Forelimb muscle (tissue), 1 donor: ENCODE results near the gene LRRC55. TPM values are rescaled to one million over a fixed set of nuclear protein-coding genes. Genes with fewer than 3 reads are reported as not detected.

ENCODE experiments used
- DNase-seq: peaks from one replicate; pipeline ENCODE4 v3.0.0-alpha.2; 2013; ENCODE audit warnings: low read depth
- polyA plus RNA-seq: library from polyadenylated mRNA; unstranded; fragments of 120-200 nt; gene quantifications from one replicate; pipeline ENCODE4 v1.2.1, GENCODE V29; 2013; ENCODE audit not compliant: insufficient read length

The LRRC55 gene
- polyA plus RNA-seq, 1 donor: 1.4 TPM

DNA sequence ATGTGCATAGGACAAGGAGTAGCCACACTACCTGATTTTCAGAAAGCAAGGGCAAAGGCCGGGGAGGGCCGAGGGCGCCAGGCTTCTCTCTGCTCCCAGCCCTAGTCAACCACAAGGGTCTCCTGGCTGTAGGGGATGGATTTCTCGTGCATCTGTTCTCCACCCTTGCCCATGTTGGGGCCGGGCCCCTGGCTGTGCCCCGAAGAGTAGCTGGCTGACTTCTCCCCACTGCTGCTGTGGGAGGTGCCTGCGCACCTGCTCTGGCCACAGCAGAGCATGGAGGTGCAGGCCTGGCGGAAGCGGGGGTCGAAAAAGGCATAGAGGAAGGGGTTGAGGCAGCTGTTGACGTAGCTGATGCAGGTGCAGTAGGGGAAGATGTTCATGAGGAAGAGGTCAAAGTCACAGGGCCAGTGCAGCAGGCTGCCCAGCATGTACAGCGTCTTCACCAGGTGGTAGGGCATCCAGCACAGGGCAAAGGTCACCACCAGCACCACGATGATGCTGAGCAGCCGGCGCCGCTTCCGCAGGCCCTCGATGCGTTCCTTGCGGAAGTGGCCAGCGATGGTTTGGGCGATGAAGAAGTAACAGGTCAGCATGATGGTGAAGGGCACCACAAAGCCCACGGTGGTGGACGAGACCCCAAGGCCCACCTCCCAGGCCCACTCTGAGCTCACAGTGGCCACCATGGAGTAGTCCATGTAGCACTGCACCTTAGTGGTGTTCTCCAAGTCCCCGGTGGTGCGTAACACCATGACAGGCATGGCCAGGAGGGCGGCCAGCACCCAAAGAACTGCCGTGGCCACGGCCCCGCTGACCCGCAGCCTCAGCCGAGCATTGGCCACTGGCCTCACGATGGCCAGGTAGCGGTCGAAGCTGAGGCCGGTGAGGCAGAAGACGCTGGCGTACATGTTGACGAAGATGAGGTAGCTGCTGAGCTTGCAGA, 54.3 kb downstream of the LRRC55 start:
- DNase-seq: no peak

DNA sequence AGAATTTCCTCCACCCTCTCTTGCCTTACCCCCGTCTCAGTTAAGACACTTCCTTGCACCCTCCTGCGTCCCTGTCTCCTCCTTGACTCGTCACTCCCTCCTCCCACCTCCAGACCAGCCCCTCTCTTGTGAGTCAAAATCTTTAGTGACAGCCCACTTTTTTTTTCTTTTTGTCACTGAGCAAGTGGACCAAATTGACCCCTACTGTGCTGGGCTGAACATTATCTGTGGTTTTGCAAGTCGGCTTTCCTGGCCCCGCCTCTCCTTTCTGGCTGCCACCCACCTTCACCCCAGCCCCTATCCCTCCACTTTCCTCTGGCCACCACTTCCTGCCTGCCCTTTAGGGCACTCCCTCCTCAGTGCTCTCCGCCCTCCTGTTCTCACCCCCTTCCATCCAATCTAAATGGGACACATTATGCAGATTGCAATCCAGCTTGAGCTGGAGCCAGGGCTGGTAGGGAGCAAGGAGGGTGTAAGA, 55.5 kb downstream of the LRRC55 start, which contains the start of gene APLNR:
Gene APLNR, minus strand, starts transcription at position 47 of the 478 bp plus-strand sequence. CDS start 246 bp downstream, outside the sequence.
- no peak for DNase-seq

DNA sequence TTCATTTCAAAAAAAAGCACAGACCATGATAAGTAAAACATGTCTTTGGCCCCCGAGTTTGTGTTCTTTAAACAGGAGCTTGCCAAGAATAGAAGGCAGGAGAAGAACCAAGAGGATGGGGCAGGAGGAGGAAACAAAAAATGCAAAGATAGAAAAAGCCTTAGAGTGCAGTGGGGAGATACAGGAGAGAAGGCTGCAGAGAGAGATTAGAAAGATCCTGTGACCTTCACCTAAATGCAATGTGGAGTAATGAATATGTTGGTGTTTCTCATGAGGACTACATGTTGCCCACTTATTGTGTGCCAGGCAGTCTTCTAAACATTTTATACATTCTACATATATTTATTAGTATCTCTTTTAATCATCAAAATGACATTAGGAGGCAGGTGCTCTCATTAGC, 57.6 kb downstream of the LRRC55 start:
- no peak for DNase-seq

DNA sequence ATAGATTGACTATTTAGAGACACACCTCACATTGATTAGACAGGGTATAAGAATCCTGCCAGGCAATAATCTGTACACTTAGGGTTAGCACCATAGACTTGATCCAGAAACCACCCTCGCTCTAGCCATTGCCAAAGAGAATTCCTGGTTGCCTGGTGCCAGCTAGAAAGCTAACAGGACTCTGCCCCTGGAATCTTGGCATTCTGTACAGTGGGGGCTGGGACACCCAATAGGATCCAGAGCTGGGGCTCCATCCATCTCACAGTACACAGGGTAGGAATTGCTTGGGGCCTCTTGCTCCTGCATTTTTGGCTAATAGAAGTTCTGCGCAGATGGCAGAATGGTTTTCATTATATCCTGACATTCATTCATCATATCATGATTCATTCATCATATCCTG, 58.3 kb downstream of the LRRC55 start:
- DNase-seq: no peak

DNA sequence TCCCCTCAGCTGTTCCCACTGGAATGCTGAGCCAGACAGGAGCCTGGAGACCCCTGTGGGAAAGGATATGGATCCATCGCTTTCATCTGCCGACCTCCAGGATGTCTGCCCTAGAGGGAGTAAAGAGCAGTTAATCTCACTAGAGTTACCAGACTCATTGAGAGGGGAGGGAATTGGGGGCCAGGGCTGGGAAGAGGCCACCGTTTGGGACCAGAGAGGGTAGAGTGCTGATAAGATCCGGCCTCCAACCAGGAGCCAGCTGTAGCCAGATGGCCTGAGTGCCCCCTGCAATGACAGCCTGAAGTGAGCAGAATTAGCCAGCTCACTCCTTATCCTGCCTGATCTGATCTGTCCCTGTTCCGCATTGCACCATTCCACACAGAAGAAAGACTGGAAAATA, 59.0 kb downstream of the LRRC55 start:
- no peak for DNase-seq

Other genes starting within 250 kb of the LRRC55 start
- gene OR5AK2, start 193.0 kb upstream of the LRRC55 start, polyA plus RNA-seq: 0.18 TPM
- 86.9 TPM for gene APLNR, start 55.3 kb downstream of the LRRC55 start, polyA plus RNA-seq
- gene TNKS1BP1, start 143.0 kb downstream of the LRRC55 start, polyA plus RNA-seq: 121 TPM
- 91.5 TPM for gene SSRP1, start 153.9 kb downstream of the LRRC55 start, polyA plus RNA-seq
- gene P2RX3, start 156.4 kb downstream of the LRRC55 start, polyA plus RNA-seq: 5.4 TPM
- 0.85 TPM for gene PRG3, start 199.2 kb downstream of the LRRC55 start, polyA plus RNA-seq
- gene PRG2, start 208.7 kb downstream of the LRRC55 start, polyA plus RNA-seq: 1.6 TPM
- 21.8 TPM for gene SLC43A3, start 245.2 kb downstream of the LRRC55 start, polyA plus RNA-seq